Heart left ventricle (tissue), 16 donors: ENCODE results near the gene GALNT9. TPM values are rescaled to one million over a fixed set of nuclear protein-coding genes. Genes with fewer than 3 reads are reported as not detected.

Experiments
- ATAC-seq, 4 donors: fragments of 200-7000 bp; cut with Tn5 transposase; one replicate each; pipeline ENCODE4 v1.9.1; 2020 to 2022; ENCODE audit warnings: moderate library complexity in 4 of 4, mild to moderate bottlenecking in 3 of 4, moderate number of reproducible peaks in 1 of 4
- DNase-seq, 5 donors: peaks; one replicate each; pipeline ENCODE4 v3.0.0-alpha.2; 2020
- H3K27ac ChIP-seq, 12 donors: fragments of 200-600 bp; sonication (generic) in 4 of 12; one replicate each; pipeline versions ENCODE4 v1.5.0 to v1.8.0; 2016 to 2022; ENCODE audit warnings: mild to moderate bottlenecking in 2 of 12
- H3K27me3 ChIP-seq, 9 donors: fragments of 200-600 bp; sonication (generic) in 2 of 9; one replicate each; pipeline versions ENCODE4 v1.5.1 to v1.8.0; 2016 to 2022; ENCODE audit warnings: mild to moderate bottlenecking in 3 of 9
- H3K36me3 ChIP-seq, 9 donors: fragments of 200-600 bp; sonication (generic) in 2 of 9; one replicate each; pipeline versions ENCODE4 v1.5.0 to v1.8.0; 2018 to 2022; ENCODE audit warnings: mild to moderate bottlenecking in 2 of 9
- H3K4me1 ChIP-seq, 12 donors: fragments of 200-600 bp; sonication (generic) in 4 of 12; one replicate each; pipeline versions ENCODE4 v1.5.0 to v1.8.0; 2016 to 2022; ENCODE audit warnings: mild to moderate bottlenecking in 3 of 12
- H3K4me3 ChIP-seq, 12 donors: fragments of 200-600 bp; sonication (generic) in 4 of 12; one replicate each; pipeline versions ENCODE4 v1.5.0 to v1.8.0; 2017 to 2022; ENCODE audit warnings: mild to moderate bottlenecking in 9 of 12, moderate library complexity in 4 of 12
- H3K9me3 ChIP-seq, 12 donors: fragments of 200-600 bp; sonication (generic) in 4 of 12; one replicate each; pipeline versions ENCODE4 v1.5.0 to v1.8.0; 2016 to 2022; ENCODE audit warnings: mild to moderate bottlenecking in 1 of 12
- CTCF ChIP-seq, 12 donors: fragments of 200-600 bp; sonication (generic) in 4 of 12; IDR thresholded peaks; one replicate each; pipeline versions ENCODE4 v1.5.0 to v1.8.0; 2018 to 2022; ENCODE audit warnings: antibody characterized with exemption in 12 of 12, mild to moderate bottlenecking in 5 of 12
- POLR2A ChIP-seq, 2 donors: fragments of 450-650 bp; IDR thresholded peaks; one replicate each; pipeline ENCODE4 v1.6.1; 2017; ENCODE audit warnings: antibody characterized with exemption in 2 of 2, mild to moderate bottlenecking in 2 of 2, moderate library complexity in 2 of 2
- WGBS, 4 donors: extraction: QIAGEN DNeasy Blood & Tissue Kit in 2 of 4; methylation state at CpG; one replicate each; pipeline versions ENCODE4 v1.1.5 to v1.1.7; 2013 to 2018; 5-methylcytosine and 5-hydroxymethylcytosine counted together
- intact Hi-C, 10 donors: fragments of 100-400 bp; cut with DNase I; formaldehyde crosslinking; loops; one replicate each; pipeline versions ENCODE4 v1.11.1 to v1.14.2; 2022
- polyA plus RNA-seq, 2 donors: library from polyadenylated mRNA; stranded (reverse); fragments of 200-250 nt; gene quantifications; one replicate each; pipeline ENCODE4 v1.2.3, GENCODE V29; 2013
- total RNA-seq, 9 donors: library from RNA; depleted of rRNA in 2 of 9; stranded (reverse); fragments of >200 nt in 2 of 9; fragmentation: NEBNext Ultra II Directional in 3 of 9; extraction: Animal tissue kit (Norgen Biotek cat#: 25700) in 3 of 9; gene quantifications; one replicate each; pipeline versions ENCODE4 v1.1.0 to v1.2.4, GENCODE V29; 2016 to 2023
- donor health status: ischemic (EF 13 %, LVEDD 7.1; RV severe dilation, severe dysfunction).
- donor health status: healthy with polysubstance abuse.
- donor health status: DM: no; HTN: yes; CAD: no.
- donor health status: DM: no; HTN: no; CAD: no.
- donor health status: ischemic (EF 25% LVEDD 6.9; RV normal size, moderate dysfunction).
- donor health status: ischemic (EF 25% LVEDD 5.7; RV mildly dilated, moderate dysfunction).
- donor health status: healthy.
- donor health status: DM: yes; HTN: yes; CAD: no.
- donor health status: ischemic (EF 35%, LVEDD 5.7; RV mildly dilated, moderate dysfunction).
- donor health status: nonischemic (EF 11% LVEDD 7.7; RV severe dilation, severe dysfunction).
- donor health status: DM: yes; HTN: yes; CAD: no.
- donor health status: PGD.
- donor health status: ischemic (EF 29% LVEDD 5.4; RV normal size, mild dysfunction).
- donor health status: nonischemic (EF 23%, LVEDD 6.1; RV moderate dilation, normal function).

Gene GALNT9
- total and polyA plus RNA-seq, 11 donors: 10.3 TPM; not detected in 10

- no peaks in the 10 kb centered on the region for H3K9me3 ChIP-seq
- no peak overlapping the region for H3K27ac ChIP-seq
- H3K36me3 ChIP-seq: no peaks in the 10 kb centered on the region
- 72 to 80% (median 79%) methylated on average over 25 to 33 of the region's 33 CpGs for WGBS, 4 donors
- peak in 3 of 5 donors; percentile 18 to 60 (median 23) for DNase-seq
- intact Hi-C loops: no loop called here
- peaks cover 1 to 66% (median 6%) of the 10 kb centered on the region in 9 donors for H3K27me3 ChIP-seq
- H3K4me3 ChIP-seq: no peak overlapping the region
- TF ChIP-seq POLR2A (IDR thresholded peaks at IDR 0.05) (no peak), CTCF (IDR thresholded peaks at IDR 0.05) (no peak)
- no peaks in the 10 kb centered on the region for H3K4me1 ChIP-seq
- ATAC-seq: no peak
Observed at GRCh38 chr12:132170637-132171292, 158.6 kb downstream of the GALNT9 start.

GRCh38 chr12:132170094-132170636 lies 159.2 kb downstream of the GALNT9 start:
- DNase-seq (peak in 2 of 5 donors; percentile 8 to 17), ATAC-seq (no peak)
- TF ChIP-seq POLR2A (IDR thresholded peaks at IDR 0.05) (no peak), CTCF (IDR thresholded peaks at IDR 0.05) (no peak)
- Histone ChIP-seq H3K27me3 (peaks cover 0 to 60% (median 4%) of the 10 kb centered on the region in 9 donors), H3K27ac (no peak overlapping the region), H3K4me1 (no peaks in the 10 kb centered on the region), H3K4me3 (no peak overlapping the region), H3K9me3 (no peaks in the 10 kb centered on the region), H3K36me3 (no peaks in the 10 kb centered on the region)
- intact Hi-C loops: no loop called here
- 38 to 55% (median 51%) methylated on average over 16 of the region's 16 CpGs for WGBS, 4 donors

GRCh38 chr12:132169376-132169775 lies 160.0 kb downstream of the GALNT9 start:
- ATAC-seq (no peak), DNase-seq (peak in 2 of 5 donors; percentile 18 to 64)
- TF ChIP-seq POLR2A (IDR thresholded peaks at IDR 0.05) (no peak), CTCF (IDR thresholded peaks at IDR 0.05) (no peak)
- H3K36me3 ChIP-seq: no peaks in the 10 kb centered on the region
- H3K27ac ChIP-seq: no peak overlapping the region
- no peaks in the 10 kb centered on the region for H3K9me3 ChIP-seq
- no peak overlapping the region for H3K4me3 ChIP-seq
- intact Hi-C loops: no loop called here
- H3K27me3 ChIP-seq: peaks cover 0 to 52% (median 4%) of the 10 kb centered on the region in 9 donors
- WGBS, 4 donors: 72 to 90% (median 86%) methylated on average over 9 to 17 of the region's 17 CpGs
- H3K4me1 ChIP-seq: no peaks in the 10 kb centered on the region

GRCh38 chr12:132168311-132169031 lies 160.9 kb downstream of the GALNT9 start:
- ATAC-seq: no peak
- Histone ChIP-seq H3K4me1 (peaks cover 0 to under 1% (median 0%) of the 10 kb centered on the region in 12 donors), H3K36me3 (no peaks in the 10 kb centered on the region), H3K27me3 (peaks cover 0 to 43% (median 6%) of the 10 kb centered on the region in 9 donors), H3K4me3 (no peak overlapping the region), H3K27ac (no peak overlapping the region), H3K9me3 (no peaks in the 10 kb centered on the region)
- DNase-seq: peak in 3 of 5 donors; percentile 14 to 55 (median 18)
- 80 to 88% (median 84%) methylated on average over 24 to 31 of the region's 31 CpGs for WGBS, 4 donors
- TF ChIP-seq CTCF (IDR thresholded peaks at IDR 0.05) (no peak), POLR2A (IDR thresholded peaks at IDR 0.05) (no peak)
- intact Hi-C loops: no loop called here
